T follicular helper cell (primary cell): Measurements from ENCODE around the gene PACS2.
"Not testable (repeated sequence)": the region's sequence is repeated elsewhere in the genome, so short reads cannot be mapped to it uniquely, and the experiment has no call there.

ENCODE experiments used
- DNase-seq: peaks from one replicate; pipeline ENCODE4 v3.0.0-alpha.2; 2020; ENCODE audit warnings: low read depth

PACS2 gene

GRCh38 chr14:105313381-105314286 lies 914 bp upstream of the PACS2 start:
- DNase-seq, result no peak

GRCh38 chr14:105315211-105315721 lies 718 bp downstream of the PACS2 start:
- DNase-seq, result peak; percentile 47

GRCh38 chr14:105315941-105316576 lies 1.5 kb downstream of the PACS2 start:
- no peak for DNase-seq

GRCh38 chr14:105316577-105316941 lies 2.0 kb downstream of the PACS2 start:
- DNase-seq, result no peak

GRCh38 chr14:105316968-105317510 lies 2.5 kb downstream of the PACS2 start:
- no peak for DNase-seq

- DNase-seq, result no peak
These were observed 3.0 kb downstream of the PACS2 start for GRCh38 chr14:105317546-105317945.

- no peak for DNase-seq
These were observed 8.4 kb downstream of the PACS2 start for GRCh38 chr14:105322791-105323556.

- DNase-seq, result no peak
These were observed 9.1 kb downstream of the PACS2 start for GRCh38 chr14:105323663-105324062.

GRCh38 chr14:105324080-105324778 lies 9.7 kb downstream of the PACS2 start:
- DNase-seq, result no peak

- DNase-seq, result no peak
These were observed 10.3 kb downstream of the PACS2 start for GRCh38 chr14:105324871-105325270.

- no peak for DNase-seq
These were observed 10.8 kb downstream of the PACS2 start for GRCh38 chr14:105325303-105325702.

- no peak for DNase-seq
These were observed 11.4 kb downstream of the PACS2 start for GRCh38 chr14:105325716-105326567.

GRCh38 chr14:105326568-105326867 lies 12.0 kb downstream of the PACS2 start:
- no peak for DNase-seq

GRCh38 chr14:105326891-105327694 lies 12.5 kb downstream of the PACS2 start:
- no peak for DNase-seq

GRCh38 chr14:105327695-105328045 lies 13.1 kb downstream of the PACS2 start:
- not testable (repeated sequence) for DNase-seq

- DNase-seq, result no peak
These were observed 13.6 kb downstream of the PACS2 start for GRCh38 chr14:105328070-105328677.

- DNase-seq, result no peak
These were observed 14.3 kb downstream of the PACS2 start for GRCh38 chr14:105328678-105329390.

GRCh38 chr14:105329411-105330150 lies 15.0 kb downstream of the PACS2 start:
- DNase-seq, result no peak
